IMR-90 (cell line): Measurements from ENCODE around the gene H3-3A.

Experiments
- BHLHE40 ChIP-seq: fragments of 150-350 bp; IDR thresholded peaks from 2 replicates; pipeline ENCODE4 v1.6.1; 2016; ENCODE audit warnings: mild to moderate bottlenecking, low read depth, low read length
- CEBPB ChIP-seq: IDR thresholded peaks from 2 replicates; pipeline ENCODE4 v1.6.1; 2012; ENCODE audit warnings: low read depth, low read length, improper control_type of control experiment
- CHD1 ChIP-seq: IDR thresholded peaks from 2 replicates; pipeline ENCODE4 v1.6.1; 2012; ENCODE audit warnings: low read depth, low read length, improper control_type of control experiment
- FOS ChIP-seq: fragments of 150-350 bp; IDR thresholded peaks from 2 replicates; pipeline ENCODE4 v1.6.1; 2016; ENCODE audit warnings: low read depth, low read length
- MAFK ChIP-seq: IDR thresholded peaks from 2 replicates; pipeline ENCODE4 v1.6.1; 2012; ENCODE audit warnings: low read depth, low read length, improper control_type of control experiment
- MAZ ChIP-seq: IDR thresholded peaks from 2 replicates; pipeline ENCODE4 v1.6.1; 2012; ENCODE audit warnings: low read depth, mild to moderate bottlenecking, low read length, improper control_type of control experiment, moderate library complexity, borderline replicate concordance
- POLR2A ChIP-seq: IDR thresholded peaks from 2 replicates; pipeline ENCODE4 v1.6.1; 2012; ENCODE audit warnings: mild to moderate bottlenecking, low read depth, low read length
- RAD21 ChIP-seq: IDR thresholded peaks from 2 replicates; pipeline ENCODE4 v1.6.1; 2012; ENCODE audit warnings: low read length, improper control_type of control experiment
- RCOR1 ChIP-seq: IDR thresholded peaks from 2 replicates; pipeline ENCODE4 v1.6.1; 2012; ENCODE audit warnings: mild to moderate bottlenecking, low read length, improper control_type of control experiment; ENCODE audit not compliant: insufficient replicate concordance
- RFX5 ChIP-seq: IDR thresholded peaks from 2 replicates; pipeline ENCODE4 v1.8.0; 2012; ENCODE audit warnings: low read depth, mild to moderate bottlenecking, low read length, moderate library complexity
- SMC3 ChIP-seq: fragments of 150-350 bp; IDR thresholded peaks from 2 replicates; pipeline ENCODE4 v1.6.1; 2016; ENCODE audit warnings: low read depth, mild to moderate bottlenecking, antibody characterized with exemption, low read length, moderate library complexity
- TF ChIP-seq, protein P1 (sequence below): conservative IDR thresholded peaks from 2 replicates; pipeline ENCODE4 v1.5.1; 2012; ENCODE audit warnings: mild to moderate bottlenecking, low read depth, low read length, improper control_type of control experiment
- TF ChIP-seq, protein P2 (sequence below): fragments of 150-350 bp; IDR thresholded peaks from 2 replicates; pipeline ENCODE4 v1.6.1; 2017; ENCODE audit warnings: mild to moderate bottlenecking, antibody characterized with exemption, low read length, low read depth

DNA sequence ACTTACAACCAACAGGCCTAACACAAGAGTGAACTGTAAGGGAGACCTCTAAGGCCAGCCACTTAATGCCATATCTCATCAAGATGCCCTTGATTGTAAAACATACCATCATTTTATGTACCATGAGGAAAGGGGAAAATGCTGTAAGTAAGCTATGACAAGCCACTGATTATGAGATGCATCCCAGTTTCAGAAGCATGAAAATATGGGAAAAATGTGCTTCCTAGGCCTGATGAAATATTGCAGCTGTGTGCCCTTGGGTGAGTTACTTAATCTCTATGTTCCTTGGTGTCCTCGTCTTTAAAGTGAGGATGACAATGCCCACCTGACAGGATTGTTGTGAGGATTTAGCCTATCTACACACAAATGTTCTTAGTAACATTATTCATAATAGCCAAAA is 28.9 kb downstream of the H3-3A start:
- no peak for TF ChIP-seq MAZ
- TF ChIP-seq POLR2A, result no peak
- TF ChIP-seq, protein P1, sequence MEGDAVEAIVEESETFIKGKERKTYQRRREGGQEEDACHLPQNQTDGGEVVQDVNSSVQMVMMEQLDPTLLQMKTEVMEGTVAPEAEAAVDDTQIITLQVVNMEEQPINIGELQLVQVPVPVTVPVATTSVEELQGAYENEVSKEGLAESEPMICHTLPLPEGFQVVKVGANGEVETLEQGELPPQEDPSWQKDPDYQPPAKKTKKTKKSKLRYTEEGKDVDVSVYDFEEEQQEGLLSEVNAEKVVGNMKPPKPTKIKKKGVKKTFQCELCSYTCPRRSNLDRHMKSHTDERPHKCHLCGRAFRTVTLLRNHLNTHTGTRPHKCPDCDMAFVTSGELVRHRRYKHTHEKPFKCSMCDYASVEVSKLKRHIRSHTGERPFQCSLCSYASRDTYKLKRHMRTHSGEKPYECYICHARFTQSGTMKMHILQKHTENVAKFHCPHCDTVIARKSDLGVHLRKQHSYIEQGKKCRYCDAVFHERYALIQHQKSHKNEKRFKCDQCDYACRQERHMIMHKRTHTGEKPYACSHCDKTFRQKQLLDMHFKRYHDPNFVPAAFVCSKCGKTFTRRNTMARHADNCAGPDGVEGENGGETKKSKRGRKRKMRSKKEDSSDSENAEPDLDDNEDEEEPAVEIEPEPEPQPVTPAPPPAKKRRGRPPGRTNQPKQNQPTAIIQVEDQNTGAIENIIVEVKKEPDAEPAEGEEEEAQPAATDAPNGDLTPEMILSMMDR, result no peak
- no peak for TF ChIP-seq MAFK
- no peak for TF ChIP-seq FOS
- TF ChIP-seq CEBPB, result no peak
- TF ChIP-seq RFX5, result no peak
- no peak for TF ChIP-seq RAD21
- TF ChIP-seq BHLHE40, result no peak
- TF ChIP-seq, protein P2, sequence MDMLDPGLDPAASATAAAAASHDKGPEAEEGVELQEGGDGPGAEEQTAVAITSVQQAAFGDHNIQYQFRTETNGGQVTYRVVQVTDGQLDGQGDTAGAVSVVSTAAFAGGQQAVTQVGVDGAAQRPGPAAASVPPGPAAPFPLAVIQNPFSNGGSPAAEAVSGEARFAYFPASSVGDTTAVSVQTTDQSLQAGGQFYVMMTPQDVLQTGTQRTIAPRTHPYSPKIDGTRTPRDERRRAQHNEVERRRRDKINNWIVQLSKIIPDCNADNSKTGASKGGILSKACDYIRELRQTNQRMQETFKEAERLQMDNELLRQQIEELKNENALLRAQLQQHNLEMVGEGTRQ, result no peak
- no peak for TF ChIP-seq RCOR1
- no peak for TF ChIP-seq CHD1
- no peak for TF ChIP-seq SMC3
